Stimulated activated naive CD4-positive, alpha-beta T cell treated with Interleukin-2 at 50 U/mL for 16 hours (primary cell): Measurements from ENCODE around the gene GRK4.
A peak's percentile ranks its signal among the peaks of the same experiment; 100 is the strongest.
"Not testable (repeated sequence)": the region's sequence is repeated elsewhere in the genome, so short reads cannot be mapped to it uniquely, and the experiment has no call there.

ENCODE experiments used
- DNase-seq: peaks from one replicate; lab custom pipeline; 2025; lab: John Stamatoyannopoulos, UW

Gene GRK4

GRCh38 chr4:2930758-2931511, 32.4 kb upstream of the GRK4 start:
- DNase-seq: no peak

GRCh38 chr4:2931512-2932301, 31.7 kb upstream of the GRK4 start:
- peak; percentile 44 for DNase-seq

- DNase-seq: no peak
These were observed 30.9 kb upstream of the GRK4 start for GRCh38 chr4:2932321-2932950.

GRCh38 chr4:2932951-2933565, 30.3 kb upstream of the GRK4 start:
- DNase-seq: peak; percentile 27

- DNase-seq: no peak
These were observed 29.8 kb upstream of the GRK4 start for GRCh38 chr4:2933566-2934076.

GRCh38 chr4:2934077-2934812, 29.1 kb upstream of the GRK4 start:
- peak; percentile 64 for DNase-seq

- peak; percentile 90 for DNase-seq
These were observed 28.3 kb upstream of the GRK4 start for GRCh38 chr4:2934813-2935761.

GRCh38 chr4:2935762-2936743, 27.3 kb upstream of the GRK4 start:
- peak; percentile 82 for DNase-seq

GRCh38 chr4:2936773-2937145, 26.6 kb upstream of the GRK4 start:
- peak; percentile 73 for DNase-seq

- DNase-seq: peak; percentile 22
These were observed 26.1 kb upstream of the GRK4 start for GRCh38 chr4:2937146-2937857.

- DNase-seq: no peak
These were observed 25.4 kb upstream of the GRK4 start for GRCh38 chr4:2937986-2938385.

GRCh38 chr4:2938411-2938810, 25.0 kb upstream of the GRK4 start:
- not testable (repeated sequence) for DNase-seq

GRCh38 chr4:2938906-2939305, 24.5 kb upstream of the GRK4 start:
- DNase-seq: no peak

- DNase-seq: peak; percentile 22
These were observed 23.8 kb upstream of the GRK4 start for GRCh38 chr4:2939383-2940243.

- no peak for DNase-seq
These were observed 22.9 kb upstream of the GRK4 start for GRCh38 chr4:2940267-2941137.
